ENCODE results near the gene HYDIN.

Gene HYDIN

DNA sequence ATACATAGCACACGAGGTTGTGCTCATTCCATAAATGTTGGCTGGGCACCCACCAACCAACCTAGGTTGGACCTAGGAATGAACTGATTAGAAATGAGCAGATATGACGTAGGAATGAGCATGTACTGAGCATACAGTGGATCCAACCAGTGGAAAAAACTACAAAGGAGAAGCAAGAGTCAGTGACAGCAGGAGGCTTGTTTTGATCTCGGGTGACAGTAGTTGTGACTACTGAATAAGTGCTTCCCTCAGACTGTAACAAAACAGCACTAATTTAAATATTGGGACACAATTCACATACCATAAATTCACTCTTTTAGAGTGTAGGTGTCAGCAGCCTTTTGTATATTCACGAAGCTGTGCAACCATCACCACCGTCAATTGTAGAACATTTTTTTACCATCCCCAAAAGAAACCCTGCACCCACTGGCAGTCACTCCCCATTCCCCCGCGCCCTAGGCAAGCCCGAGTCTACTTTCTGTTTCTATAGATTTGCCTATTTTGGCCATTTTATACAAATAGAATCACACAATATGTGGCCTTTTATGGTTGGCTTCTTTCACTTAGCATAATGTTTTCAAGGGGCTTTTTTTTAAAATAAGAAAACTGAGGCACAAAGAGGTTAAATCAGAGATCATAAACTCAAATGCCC, 436.5 kb downstream of the HYDIN start:
- Histone ChIP-seq H3K4me3 (ENCODE audit: low read depth, low read length) (no peak overlapping the region), H3K36me3 (ENCODE audit: control insufficient read depth, insufficient read depth, low read length) (no peaks in the 10 kb centered on the region), H3K27me3 (ENCODE audit: control insufficient read depth, insufficient read depth, low read length) (no peaks in the 10 kb centered on the region), H3K9me3 (ENCODE audit: control insufficient read depth, low read length) (no peaks in the 10 kb centered on the region), H3K4me2 (ENCODE audit: low read length) (no peak overlapping the region), H3K27ac (no peak overlapping the region), H3K9ac (no peak overlapping the region), H3K79me2 (peaks cover 56% of the 10 kb centered on the region), H2AFZ (no peak overlapping the region), H3K4me1 (peaks cover 4% of the 10 kb centered on the region)
- TF ChIP-seq, protein P1, sequence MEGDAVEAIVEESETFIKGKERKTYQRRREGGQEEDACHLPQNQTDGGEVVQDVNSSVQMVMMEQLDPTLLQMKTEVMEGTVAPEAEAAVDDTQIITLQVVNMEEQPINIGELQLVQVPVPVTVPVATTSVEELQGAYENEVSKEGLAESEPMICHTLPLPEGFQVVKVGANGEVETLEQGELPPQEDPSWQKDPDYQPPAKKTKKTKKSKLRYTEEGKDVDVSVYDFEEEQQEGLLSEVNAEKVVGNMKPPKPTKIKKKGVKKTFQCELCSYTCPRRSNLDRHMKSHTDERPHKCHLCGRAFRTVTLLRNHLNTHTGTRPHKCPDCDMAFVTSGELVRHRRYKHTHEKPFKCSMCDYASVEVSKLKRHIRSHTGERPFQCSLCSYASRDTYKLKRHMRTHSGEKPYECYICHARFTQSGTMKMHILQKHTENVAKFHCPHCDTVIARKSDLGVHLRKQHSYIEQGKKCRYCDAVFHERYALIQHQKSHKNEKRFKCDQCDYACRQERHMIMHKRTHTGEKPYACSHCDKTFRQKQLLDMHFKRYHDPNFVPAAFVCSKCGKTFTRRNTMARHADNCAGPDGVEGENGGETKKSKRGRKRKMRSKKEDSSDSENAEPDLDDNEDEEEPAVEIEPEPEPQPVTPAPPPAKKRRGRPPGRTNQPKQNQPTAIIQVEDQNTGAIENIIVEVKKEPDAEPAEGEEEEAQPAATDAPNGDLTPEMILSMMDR (IDR thresholded peaks at IDR 0.05) = no peak

DNA sequence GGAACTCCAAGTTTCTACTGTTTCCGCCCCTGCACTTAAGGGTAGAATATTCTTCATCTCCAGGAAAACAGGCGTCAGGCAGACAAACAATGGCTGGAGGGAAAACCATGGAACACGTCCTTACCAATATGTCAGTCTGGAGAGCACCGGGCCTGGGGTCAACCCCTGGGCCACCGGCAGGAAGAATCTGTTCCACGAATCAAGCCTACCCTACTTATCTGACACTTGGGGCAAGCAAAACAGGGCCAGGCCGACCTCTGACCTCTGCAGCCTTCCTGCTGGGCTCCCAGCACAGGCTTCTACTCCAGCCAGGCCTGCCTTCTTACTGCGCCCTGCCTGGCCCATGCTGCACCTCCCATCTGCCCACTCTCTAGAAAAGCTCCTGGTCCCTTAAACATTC, 439.7 kb downstream of the HYDIN start:
- H3K4me1 ChIP-seq = peaks cover 28% of the 10 kb centered on the region
- H3K36me3 ChIP-seq (ENCODE audit: control insufficient read depth, insufficient read depth, low read length) = no peaks in the 10 kb centered on the region
- H3K27me3 ChIP-seq (ENCODE audit: control insufficient read depth, insufficient read depth, low read length) = no peaks in the 10 kb centered on the region
- no peak overlapping the region for H3K4me3 ChIP-seq (ENCODE audit: low read depth, low read length)
- no peak overlapping the region for H2AFZ ChIP-seq
- H3K79me2 ChIP-seq = peaks cover 28% of the 10 kb centered on the region
- H3K27ac ChIP-seq = no peak overlapping the region
- TF ChIP-seq, protein P1 (IDR thresholded peaks at IDR 0.05) = no peak
- H3K9me3 ChIP-seq (ENCODE audit: control insufficient read depth, low read length) = no peaks in the 10 kb centered on the region
- no peak overlapping the region for H3K9ac ChIP-seq
- H3K4me2 ChIP-seq (ENCODE audit: low read length) = no peak overlapping the region

DNA sequence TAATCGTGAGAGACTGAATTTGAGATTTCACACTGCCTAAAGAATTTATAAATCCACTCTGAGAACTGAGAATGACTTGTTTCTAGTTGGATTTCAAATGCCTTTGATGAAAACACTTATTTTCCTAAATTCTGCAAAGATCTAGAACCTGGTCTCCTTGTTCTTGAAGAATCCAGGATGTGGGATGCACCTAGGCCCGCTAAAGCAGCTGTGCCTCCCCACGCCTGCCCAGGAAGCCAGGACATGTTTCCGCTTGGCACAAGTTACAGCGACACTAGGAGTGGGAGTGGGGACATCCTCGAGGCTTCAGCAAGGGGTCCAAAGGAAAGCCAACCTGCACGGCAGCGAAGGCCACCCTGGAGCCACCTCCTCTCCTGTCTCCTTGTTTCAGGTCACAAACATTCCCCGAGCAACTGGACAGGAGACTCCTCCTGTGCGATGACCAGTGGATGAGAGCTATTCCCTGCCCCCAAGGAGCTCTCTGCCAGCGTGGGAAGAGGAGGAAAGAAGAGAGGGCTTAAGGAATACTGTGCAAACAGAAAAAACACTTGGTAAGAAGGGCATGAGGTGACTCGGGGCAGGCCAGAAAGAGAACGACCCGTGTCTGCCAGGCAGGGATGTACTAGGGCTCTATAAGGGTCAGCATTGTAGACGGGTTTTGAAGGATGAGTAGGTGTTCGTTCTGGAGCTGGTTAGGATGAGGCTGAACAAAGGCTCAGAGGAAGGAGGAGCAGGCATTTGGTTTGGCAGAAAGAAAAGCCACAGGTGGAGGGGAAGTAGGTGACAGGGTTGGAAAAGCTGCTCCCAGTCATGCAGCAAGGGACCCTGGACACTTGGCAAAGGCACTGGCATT, 440.7 kb downstream of the HYDIN start:
- Histone ChIP-seq H3K4me2 (ENCODE audit: low read length) (no peak overlapping the region), H3K27me3 (ENCODE audit: control insufficient read depth, insufficient read depth, low read length) (no peaks in the 10 kb centered on the region), H3K36me3 (ENCODE audit: control insufficient read depth, insufficient read depth, low read length) (no peaks in the 10 kb centered on the region), H3K27ac (peak overlapping the region; percentile 51), H3K9ac (no peak overlapping the region), H3K79me2 (peaks cover 21% of the 10 kb centered on the region), H3K9me3 (ENCODE audit: control insufficient read depth, low read length) (no peaks in the 10 kb centered on the region), H2AFZ (no peak overlapping the region), H3K4me3 (ENCODE audit: low read depth, low read length) (no peak overlapping the region), H3K4me1 (peaks cover 28% of the 10 kb centered on the region)
- TF ChIP-seq, protein P1 (IDR thresholded peaks at IDR 0.05) = no peak

DNA sequence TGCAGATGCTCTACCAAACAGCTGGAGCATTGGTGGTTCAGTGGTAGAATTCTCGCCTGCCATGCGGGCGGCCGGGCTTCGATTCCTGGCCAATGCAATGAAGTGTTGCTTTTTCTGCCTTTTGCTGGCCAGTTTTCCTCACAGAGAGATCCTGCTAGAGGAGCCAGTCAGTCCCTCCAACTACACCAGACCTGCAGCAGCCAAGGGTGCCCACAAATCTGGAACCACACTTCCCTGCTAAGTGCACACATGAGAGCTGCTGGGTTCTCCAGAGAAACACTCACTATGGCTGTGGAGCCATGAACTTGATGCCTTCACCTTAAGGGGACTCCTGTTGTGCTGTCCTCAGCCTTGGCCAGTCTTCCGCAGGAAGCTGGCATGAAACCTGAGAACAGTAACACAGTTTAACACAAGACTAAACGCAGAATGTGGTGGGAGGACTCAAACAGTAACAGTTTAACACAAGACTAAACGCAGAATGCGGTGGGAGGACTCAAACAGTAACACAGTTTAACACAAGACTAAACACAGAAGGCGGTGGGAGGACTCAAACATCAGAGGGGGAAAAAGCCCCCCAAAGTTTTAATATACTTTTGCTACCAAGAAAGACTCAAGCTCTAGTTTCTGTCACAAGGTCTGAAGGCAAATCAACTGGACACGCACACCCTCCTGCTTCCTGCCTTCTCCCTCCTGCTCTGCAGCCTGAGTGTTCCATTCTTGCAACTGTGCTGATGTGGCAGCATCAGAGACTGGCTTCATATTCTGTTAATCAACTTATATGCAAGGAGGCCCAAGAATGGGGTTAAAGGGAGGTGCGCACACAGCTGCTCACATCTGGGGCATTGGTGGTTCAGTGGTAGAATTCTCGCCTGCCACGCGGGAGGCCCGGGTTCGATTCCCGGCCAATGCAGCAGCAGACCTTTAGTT, 441.6 kb downstream of the HYDIN start:
- Histone ChIP-seq H3K36me3 (ENCODE audit: control insufficient read depth, insufficient read depth, low read length) (no peaks in the 10 kb centered on the region), H3K4me2 (ENCODE audit: low read length) (no peak overlapping the region), H3K27me3 (ENCODE audit: control insufficient read depth, insufficient read depth, low read length) (no peaks in the 10 kb centered on the region)

More for the DNA sequence above, 441.6 kb downstream of the HYDIN start:
- Histone ChIP-seq H3K4me3 (ENCODE audit: low read depth, low read length) (no peak overlapping the region), H3K79me2 (peaks cover 14% of the 10 kb centered on the region), H2AFZ (no peak overlapping the region), H3K27ac (peak overlapping the region; percentile 51), H3K9me3 (ENCODE audit: control insufficient read depth, low read length) (no peaks in the 10 kb centered on the region), H3K9ac (no peak overlapping the region), H3K4me1 (peaks cover 28% of the 10 kb centered on the region)
- TF ChIP-seq, protein P1 (IDR thresholded peaks at IDR 0.05) = no peak

All from parathyroid adenoma (tissue), 2 donors.